Forelimb muscle (tissue), 1 donor: Measurements from ENCODE around the gene SP6. TPM values are rescaled to one million over a fixed set of nuclear protein-coding genes. Genes with fewer than 3 reads are reported as not detected.

Experiments
- polyA plus RNA-seq: library from polyadenylated mRNA; unstranded; fragments of 120-200 nt; gene quantifications from one replicate; pipeline ENCODE4 v1.2.1, GENCODE V29; 2013; ENCODE audit not compliant: insufficient read length

SP6 gene
- polyA plus RNA-seq, 1 donor = 1.0 TPM

Other genes with a start within 250 kb of the SP6 start
- 151 TPM for gene KPNB1, start 201.2 kb downstream of the SP6 start, polyA plus RNA-seq
- 34.0 TPM for gene TBKBP1, start 157.0 kb downstream of the SP6 start, polyA plus RNA-seq
- gene TBX21, start 117.9 kb downstream of the SP6 start, polyA plus RNA-seq = 0.29 TPM
- gene OSBPL7, start 29.4 kb downstream of the SP6 start, polyA plus RNA-seq = 15.5 TPM
- gene MRPL10, start 19.6 kb downstream of the SP6 start, polyA plus RNA-seq = 59.2 TPM
- 0.81 TPM for gene LRRC46, start 19.5 kb downstream of the SP6 start, polyA plus RNA-seq
- gene SCRN2, start 9.9 kb downstream of the SP6 start, polyA plus RNA-seq = 26.0 TPM
- 13.9 TPM for gene SP2, start 45.1 kb upstream of the SP6 start, polyA plus RNA-seq
- 9.7 TPM for gene PNPO, start 90.4 kb upstream of the SP6 start, polyA plus RNA-seq
- 0.11 TPM for gene PRR15L, start 106.7 kb upstream of the SP6 start, polyA plus RNA-seq
- 80.2 TPM for gene CDK5RAP3, start 120.0 kb upstream of the SP6 start, polyA plus RNA-seq
- 42.6 TPM for gene COPZ2, start 186.6 kb upstream of the SP6 start, polyA plus RNA-seq
- gene NFE2L1, start 197.2 kb upstream of the SP6 start, polyA plus RNA-seq = 272 TPM